H1 (cell line): ENCODE results near the gene DENND1A. TPM values are rescaled to one million over a fixed set of nuclear protein-coding genes. Genes with fewer than 3 reads are reported as not detected.

Experiments
- JUND ChIP-seq: IDR thresholded peaks from 2 replicates; pipeline ENCODE4 v1.6.1; 2011; ENCODE audit warnings: mild to moderate bottlenecking, improper control_type of control experiment, low read length
- MAFK ChIP-seq: IDR thresholded peaks from 2 replicates; pipeline ENCODE4 v1.6.1; 2012; ENCODE audit warnings: low read depth, mild to moderate bottlenecking, improper control_type of control experiment, low read length
- MAX ChIP-seq: IDR thresholded peaks from 2 replicates; pipeline ENCODE4 v1.6.1; 2012; ENCODE audit warnings: inconsistent platforms
- polyA plus RNA-seq, 7 experiments: library from polyadenylated mRNA; depleted of rRNA in 3 of 7; stranded (reverse) in 5 of 7; unstranded in 2 of 7; fragments of >200 nt in 5 of 7; fragments of 200-250 nt in 2 of 7; gene quantifications; 1 replicate in 5 of 7; 2 replicates in 1 of 7; 4 replicates in 1 of 7; pipeline versions ENCODE4 v1.2.1 to v1.2.3, GENCODE V29; 2011 to 2013; ENCODE audit warnings: missing spikeins in 2 of 7, mixed read lengths in 2 of 7
- total RNA-seq: library from RNA; stranded (reverse); fragmentation: NEBNext Ultra II Directional; extraction: Animal tissue kit (Norgen Biotek cat#: 25700); gene quantifications from 2 replicates; pipeline ENCODE4 v1.2.1, GENCODE V29; 2021

DENND1A gene
- total and polyA plus RNA-seq, 2 of the 8 experiments (the other 6 are each of a cell fraction or from before 2014, with no cell fraction given) = 24.1 to 26.4 TPM

- TF ChIP-seq MAX (no peak), MAFK (no peak), JUND (no peak)
These were observed 243.6 kb downstream of the DENND1A start (continued) for GRCh38 chr9:123686131-123686828.
